HepG2 (cell line): ENCODE results near the gene TTC6. TPM values are rescaled to one million over a fixed set of nuclear protein-coding genes. Genes with fewer than 3 reads are reported as not detected.

Experiments used
- CCAR2 ChIP-seq: fragments of 200-400 bp; formaldehyde crosslinking; optimal IDR thresholded peaks from 2 replicates; pipeline ENCODE3; 2018; ENCODE audit warnings: low read depth, mild to moderate bottlenecking, low read length, moderate library complexity
- HNRNPL ChIP-seq: fragments of 200-400 bp; formaldehyde crosslinking; IDR thresholded peaks from 2 replicates; pipeline ENCODE4 v1.6.1; 2017; ENCODE audit warnings: mild to moderate bottlenecking, low read depth, low read length
- KLF16 ChIP-seq, 2 experiments: sonication (generic) in 1 of 2; formaldehyde crosslinking in 1 of 2; IDR thresholded peaks; 2 replicates each; pipeline versions ENCODE4 v1.6.1 to v1.8.0; 2016 to 2023; ENCODE audit warnings: missing genetic modification reagents in 2 of 2, missing compliant biosample characterization in 1 of 2
- MTF2 ChIP-seq: sonication (generic); formaldehyde crosslinking; IDR thresholded peaks from 2 replicates; pipeline ENCODE4 v1.5.0; 2020; ENCODE audit warnings: missing genetic modification reagents, borderline replicate concordance
- MXI1 ChIP-seq: IDR thresholded peaks from 3 replicates; pipeline ENCODE4 v1.6.1; 2012; ENCODE audit warnings: low read depth, low read length, inconsistent platforms, borderline replicate concordance
- SKI ChIP-seq: fragments of 450-650 bp; IDR thresholded peaks from one replicate; pipeline ENCODE4 v1.6.1; 2018; ENCODE audit warnings: mild to moderate bottlenecking; ENCODE audit not compliant: partially characterized antibody
- TARDBP ChIP-seq: sonication (generic); formaldehyde crosslinking; IDR thresholded peaks from 2 replicates; pipeline ENCODE4 v1.8.0; 2022; ENCODE audit warnings: mild to moderate bottlenecking, missing genetic modification reagents
- ZKSCAN1 ChIP-seq: fragments of 150-350 bp; IDR thresholded peaks from 2 replicates; pipeline ENCODE4 v1.6.1; 2014; ENCODE audit warnings: low read length
- ZNF124 ChIP-seq: sonication (generic); formaldehyde crosslinking; IDR thresholded peaks from 2 replicates; pipeline ENCODE4 v1.4.0; 2020; ENCODE audit warnings: missing genetic modification reagents
- ZNF235 ChIP-seq: sonication (generic); formaldehyde crosslinking; IDR thresholded peaks from 2 replicates; pipeline ENCODE4 v1.8.1; 2023; ENCODE audit warnings: mild to moderate bottlenecking, missing genetic modification reagents, borderline replicate concordance
- ZNF263 ChIP-seq: sonication (generic); formaldehyde crosslinking; IDR thresholded peaks from 2 replicates; pipeline ENCODE4 v1.4.0; 2020; ENCODE audit warnings: missing genetic modification reagents
- ZNF329 ChIP-seq: sonication (generic); formaldehyde crosslinking; IDR thresholded peaks from 2 replicates; pipeline ENCODE4 v1.9.0; 2021; ENCODE audit warnings: low read depth, mild to moderate bottlenecking, missing genetic modification reagents
- ZNF343 ChIP-seq: sonication (generic); formaldehyde crosslinking; IDR thresholded peaks from 2 replicates; pipeline ENCODE4 v1.4.0; 2020; ENCODE audit warnings: mild to moderate bottlenecking, missing genetic modification reagents
- ZNF773 ChIP-seq: sonication (generic); formaldehyde crosslinking; IDR thresholded peaks from 2 replicates; pipeline ENCODE4 v1.4.0; 2020; ENCODE audit warnings: missing genetic modification reagents, borderline replicate concordance
- ZSCAN21 ChIP-seq: sonication (generic); formaldehyde crosslinking; IDR thresholded peaks from 2 replicates; pipeline ENCODE4 v1.8.0; 2022; ENCODE audit warnings: mild to moderate bottlenecking, missing genetic modification reagents, moderate library complexity, borderline replicate concordance
- polyA plus RNA-seq, 8 experiments: library from polyadenylated mRNA; depleted of rRNA in 3 of 8; stranded (reverse) in 7 of 8; unstranded in 1 of 8; fragments of >200 nt; fragmentation: Illumina TruSeq in 4 of 8; extraction: Trizol in 4 of 8; gene quantifications; 2 replicates each; pipeline versions ENCODE4 v1.2.1 to v1.2.3, GENCODE V29; 2011 to 2016; ENCODE audit warnings: low read depth in 4 of 8, missing spikeins in 1 of 8, mixed read lengths in 1 of 8; ENCODE audit not compliant: insufficient read depth in 1 of 8
- total RNA-seq, 5 experiments: library from RNA; depleted of rRNA; stranded (reverse); fragments of >200 nt; fragmentation: Illumina TruSeq; extraction: Trizol; gene quantifications; 2 replicates each; pipeline ENCODE4 v1.2.3, GENCODE V29; 2016; ENCODE audit warnings: low read depth in 1 of 5
- TF ChIP-seq, protein P1 (sequence below): sonication (generic); formaldehyde crosslinking; IDR thresholded peaks from 2 replicates; pipeline ENCODE4 v1.5.0; 2020; ENCODE audit warnings: missing genetic modification reagents, mild to moderate bottlenecking, borderline replicate concordance
- TF ChIP-seq, protein P2 (sequence below): sonication (generic); formaldehyde crosslinking; IDR thresholded peaks from 2 replicates; pipeline ENCODE4 v1.4.0; 2020; ENCODE audit warnings: missing genetic modification reagents, borderline replicate concordance
- TF ChIP-seq, protein P3 (sequence below): sonication (generic); formaldehyde crosslinking; IDR thresholded peaks from 2 replicates; pipeline ENCODE4 v1.8.0; 2022; ENCODE audit warnings: low read depth, missing genetic modification reagents
- TF ChIP-seq, protein P4 (sequence below): sonication (generic); formaldehyde crosslinking; IDR thresholded peaks from 2 replicates; pipeline ENCODE4 v1.9.0; 2021; ENCODE audit warnings: missing genetic modification reagents, mild to moderate bottlenecking, borderline replicate concordance
- TF ChIP-seq, protein P5 (sequence below): fragments of 450-650 bp; IDR thresholded peaks from 2 replicates; pipeline ENCODE4 v1.6.1; 2017; ENCODE audit warnings: mild to moderate bottlenecking
- TF ChIP-seq, protein P6 (sequence below): sonication (generic); formaldehyde crosslinking; IDR thresholded peaks from 2 replicates; pipeline ENCODE4 v1.4.0; 2020; ENCODE audit warnings: mild to moderate bottlenecking, missing genetic modification reagents

TTC6 gene
- total and polyA plus RNA-seq, 2 of the 13 experiments (the other 11 are each of a cell fraction or from before 2014, with no cell fraction given), result 9.3 to 27.4 TPM

DNA sequence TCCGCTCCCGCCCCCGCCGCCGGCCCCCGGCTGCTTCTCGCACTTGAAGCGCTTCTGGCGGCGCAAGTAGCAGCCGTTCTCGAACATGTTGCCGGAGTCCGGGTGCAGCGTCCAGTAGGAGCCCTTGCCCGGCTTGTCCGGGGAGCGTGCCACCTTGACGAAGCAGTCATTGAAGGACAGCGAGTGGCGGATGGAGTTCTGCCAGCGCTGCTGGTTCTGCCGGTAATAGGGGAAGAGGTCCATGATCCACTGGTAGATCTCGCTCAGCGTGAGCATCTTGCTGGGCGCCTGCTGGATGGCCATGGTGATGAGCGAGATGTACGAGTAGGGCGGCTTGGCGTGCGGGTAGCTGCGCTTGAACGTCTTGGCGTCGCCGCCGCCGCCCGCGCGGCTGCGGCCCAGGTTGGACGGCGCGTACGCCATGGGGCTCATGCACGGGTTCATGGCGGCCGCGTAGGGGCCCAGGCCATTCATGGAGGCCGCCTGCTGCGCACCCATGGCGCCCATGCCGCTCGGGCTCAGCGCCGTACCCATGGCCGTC, 3.4 kb upstream of the TTC6 start (continued):
- TF ChIP-seq, protein P1, sequence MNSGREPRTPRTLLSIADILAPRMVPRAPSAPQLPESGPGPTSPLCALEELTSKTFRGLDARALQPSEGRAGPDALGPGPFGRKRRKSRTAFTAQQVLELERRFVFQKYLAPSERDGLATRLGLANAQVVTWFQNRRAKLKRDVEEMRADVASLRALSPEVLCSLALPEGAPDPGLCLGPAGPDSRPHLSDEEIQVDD (CRISPR knock-in tag), result 0 out of 2 replicates have a peak, but pooled peaks have one; percentile 51
- TF ChIP-seq CCAR2, result no peak
- peak; percentile 47 for TF ChIP-seq HNRNPL
- TF ChIP-seq, protein P2, sequence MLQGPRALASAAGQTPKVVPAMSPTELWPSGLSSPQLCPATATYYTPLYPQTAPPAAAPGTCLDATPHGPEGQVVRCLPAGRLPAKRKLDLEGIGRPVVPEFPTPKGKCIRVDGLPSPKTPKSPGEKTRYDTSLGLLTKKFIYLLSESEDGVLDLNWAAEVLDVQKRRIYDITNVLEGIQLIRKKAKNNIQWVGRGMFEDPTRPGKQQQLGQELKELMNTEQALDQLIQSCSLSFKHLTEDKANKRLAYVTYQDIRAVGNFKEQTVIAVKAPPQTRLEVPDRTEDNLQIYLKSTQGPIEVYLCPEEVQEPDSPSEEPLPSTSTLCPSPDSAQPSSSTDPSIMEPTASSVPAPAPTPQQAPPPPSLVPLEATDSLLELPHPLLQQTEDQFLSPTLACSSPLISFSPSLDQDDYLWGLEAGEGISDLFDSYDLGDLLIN (CRISPR knock-in tag), result no peak
- peak; percentile 81; the same call in 1 of the 2 replicates for TF ChIP-seq ZNF235
- no peak for TF ChIP-seq TARDBP (CRISPR knock-in tag)
- TF ChIP-seq ZNF329 (CRISPR knock-in tag), result no peak
- TF ChIP-seq SKI, result no peak
- 0 out of 2 replicates have a peak, but pooled peaks have one; percentile 20 for TF ChIP-seq ZSCAN21 (CRISPR knock-in tag)
- TF ChIP-seq, protein P3, sequence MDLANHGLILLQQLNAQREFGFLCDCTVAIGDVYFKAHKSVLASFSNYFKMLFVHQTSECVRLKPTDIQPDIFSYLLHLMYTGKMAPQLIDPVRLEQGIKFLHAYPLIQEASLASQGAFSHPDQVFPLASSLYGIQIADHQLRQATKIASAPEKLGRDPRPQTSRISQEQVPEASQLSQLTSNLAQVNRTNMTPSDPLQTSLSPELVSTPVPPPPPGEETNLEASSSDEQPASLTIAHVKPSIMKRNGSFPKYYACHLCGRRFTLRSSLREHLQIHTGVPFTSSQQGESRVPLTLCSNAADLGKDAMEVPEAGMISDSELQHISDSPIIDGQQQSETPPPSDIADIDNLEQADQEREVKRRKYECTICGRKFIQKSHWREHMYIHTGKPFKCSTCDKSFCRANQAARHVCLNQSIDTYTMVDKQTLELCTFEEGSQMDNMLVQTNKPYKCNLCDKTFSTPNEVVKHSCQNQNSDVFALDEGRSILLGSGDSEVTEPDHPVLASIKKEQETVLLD, result no peak
- no peak for TF ChIP-seq MXI1
- TF ChIP-seq, protein P4, sequence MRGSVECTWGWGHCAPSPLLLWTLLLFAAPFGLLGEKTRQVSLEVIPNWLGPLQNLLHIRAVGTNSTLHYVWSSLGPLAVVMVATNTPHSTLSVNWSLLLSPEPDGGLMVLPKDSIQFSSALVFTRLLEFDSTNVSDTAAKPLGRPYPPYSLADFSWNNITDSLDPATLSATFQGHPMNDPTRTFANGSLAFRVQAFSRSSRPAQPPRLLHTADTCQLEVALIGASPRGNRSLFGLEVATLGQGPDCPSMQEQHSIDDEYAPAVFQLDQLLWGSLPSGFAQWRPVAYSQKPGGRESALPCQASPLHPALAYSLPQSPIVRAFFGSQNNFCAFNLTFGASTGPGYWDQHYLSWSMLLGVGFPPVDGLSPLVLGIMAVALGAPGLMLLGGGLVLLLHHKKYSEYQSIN (CRISPR knock-in tag), result no peak
- TF ChIP-seq ZNF263, result no peak
- 0 out of 2 replicates have a peak, but pooled peaks have one; percentile 8 for TF ChIP-seq ZNF773 (CRISPR knock-in tag)
- no peak for TF ChIP-seq MTF2 (CRISPR knock-in tag)
- TF ChIP-seq, protein P5, sequence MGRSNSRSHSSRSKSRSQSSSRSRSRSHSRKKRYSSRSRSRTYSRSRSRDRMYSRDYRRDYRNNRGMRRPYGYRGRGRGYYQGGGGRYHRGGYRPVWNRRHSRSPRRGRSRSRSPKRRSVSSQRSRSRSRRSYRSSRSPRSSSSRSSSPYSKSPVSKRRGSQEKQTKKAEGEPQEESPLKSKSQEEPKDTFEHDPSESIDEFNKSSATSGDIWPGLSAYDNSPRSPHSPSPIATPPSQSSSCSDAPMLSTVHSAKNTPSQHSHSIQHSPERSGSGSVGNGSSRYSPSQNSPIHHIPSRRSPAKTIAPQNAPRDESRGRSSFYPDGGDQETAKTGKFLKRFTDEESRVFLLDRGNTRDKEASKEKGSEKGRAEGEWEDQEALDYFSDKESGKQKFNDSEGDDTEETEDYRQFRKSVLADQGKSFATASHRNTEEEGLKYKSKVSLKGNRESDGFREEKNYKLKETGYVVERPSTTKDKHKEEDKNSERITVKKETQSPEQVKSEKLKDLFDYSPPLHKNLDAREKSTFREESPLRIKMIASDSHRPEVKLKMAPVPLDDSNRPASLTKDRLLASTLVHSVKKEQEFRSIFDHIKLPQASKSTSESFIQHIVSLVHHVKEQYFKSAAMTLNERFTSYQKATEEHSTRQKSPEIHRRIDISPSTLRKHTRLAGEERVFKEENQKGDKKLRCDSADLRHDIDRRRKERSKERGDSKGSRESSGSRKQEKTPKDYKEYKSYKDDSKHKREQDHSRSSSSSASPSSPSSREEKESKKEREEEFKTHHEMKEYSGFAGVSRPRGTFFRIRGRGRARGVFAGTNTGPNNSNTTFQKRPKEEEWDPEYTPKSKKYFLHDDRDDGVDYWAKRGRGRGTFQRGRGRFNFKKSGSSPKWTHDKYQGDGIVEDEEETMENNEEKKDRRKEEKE, result no peak
- no peak for TF ChIP-seq ZKSCAN1
- no peak for TF ChIP-seq ZNF124 (CRISPR knock-in tag)
- 0 out of 4 replicates have a peak, but pooled peaks of 1 of the 2 experiments have one; percentile 30 for TF ChIP-seq KLF16 (CRISPR knock-in tag; IDR thresholded peaks at IDR 0.05)
- TF ChIP-seq ZNF343 (CRISPR knock-in tag), result no peak
- TF ChIP-seq, protein P6, sequence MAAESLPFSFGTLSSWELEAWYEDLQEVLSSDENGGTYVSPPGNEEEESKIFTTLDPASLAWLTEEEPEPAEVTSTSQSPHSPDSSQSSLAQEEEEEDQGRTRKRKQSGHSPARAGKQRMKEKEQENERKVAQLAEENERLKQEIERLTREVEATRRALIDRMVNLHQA (CRISPR knock-in tag), result no peak
